GM23248 (cell line): ENCODE data around the gene UBQLN4. TPM values are rescaled to one million over a fixed set of nuclear protein-coding genes. Genes with fewer than 3 reads are reported as not detected.

Experiments
- DNase-seq: peaks from one replicate; pipeline ENCODE4 v3.0.0-alpha.2; 2015
- H2AFZ ChIP-seq: fragments of 200-600 bp; sonication (generic); 2 replicates; pipeline ENCODE4 v1.6.1; 2016; ENCODE audit warnings: antibody characterized with exemption
- H3F3A ChIP-seq: fragments of 200-600 bp; sonication (generic); 2 replicates; pipeline ENCODE4 v1.6.1; 2016; ENCODE audit warnings: mild to moderate bottlenecking, antibody characterized with exemption, mixed run types; ENCODE audit not compliant: insufficient read depth
- H3K27ac ChIP-seq: fragments of 200-600 bp; sonication (generic); 2 replicates; pipeline ENCODE4 v1.5.1; 2016; ENCODE audit warnings: mild to moderate bottlenecking
- H3K27me3 ChIP-seq: fragments of 200-600 bp; sonication (generic); replicated peaks from 2 replicates; pipeline ENCODE4 v1.6.1; 2016; ENCODE audit warnings: mild to moderate bottlenecking; ENCODE audit not compliant: insufficient read depth
- H3K36me3 ChIP-seq: fragments of 200-600 bp; sonication (generic); 2 replicates; pipeline ENCODE4 v1.6.1; 2016; ENCODE audit warnings: low read depth, mild to moderate bottlenecking
- H3K4me1 ChIP-seq: fragments of 200-600 bp; sonication (generic); 2 replicates; pipeline ENCODE4 v1.6.1; 2016; ENCODE audit warnings: mild to moderate bottlenecking; ENCODE audit not compliant: insufficient read depth
- H3K4me2 ChIP-seq: fragments of 200-600 bp; sonication (generic); one replicate; pipeline ENCODE4 v1.6.1; 2016; ENCODE audit warnings: mild to moderate bottlenecking; ENCODE audit not compliant: unreplicated experiment
- H3K4me3 ChIP-seq: fragments of 200-600 bp; sonication (generic); 2 replicates; pipeline ENCODE4 v1.5.1; 2016; ENCODE audit warnings: mild to moderate bottlenecking
- H3K79me2 ChIP-seq: fragments of 200-600 bp; sonication (generic); 2 replicates; pipeline ENCODE4 v1.6.1; 2016; ENCODE audit warnings: mild to moderate bottlenecking; ENCODE audit not compliant: insufficient read depth
- H3K9ac ChIP-seq: fragments of 200-600 bp; sonication (generic); 2 replicates; pipeline ENCODE4 v1.6.1; 2016; ENCODE audit warnings: mild to moderate bottlenecking
- H3K9me2 ChIP-seq: fragments of 200-600 bp; sonication (generic); 2 replicates; pipeline ENCODE4 v1.6.1; 2016; ENCODE audit warnings: mixed run types, mild to moderate bottlenecking, moderate library complexity; ENCODE audit not compliant: insufficient read depth
- H3K9me3 ChIP-seq: fragments of 200-600 bp; sonication (generic); one replicate; pipeline ENCODE4 v1.6.1; 2017; ENCODE audit warnings: low read depth
- H4K20me1 ChIP-seq: fragments of 200-600 bp; sonication (generic); 2 replicates; pipeline ENCODE4 v1.6.0; 2016; ENCODE audit not compliant: insufficient read depth
- EZH2 ChIP-seq: fragments of 200-600 bp; sonication (generic); IDR thresholded peaks from 2 replicates; pipeline ENCODE4 v1.6.1; 2018; ENCODE audit warnings: antibody characterized with exemption, mild to moderate bottlenecking; ENCODE audit not compliant: insufficient read depth, poor library complexity, severe bottlenecking
- EZH2phosphoT487 ChIP-seq: fragments of 200-600 bp; sonication (generic); IDR thresholded peaks from 2 replicates; pipeline ENCODE4 v1.6.1; 2018; ENCODE audit warnings: antibody characterized with exemption, moderate library complexity, mild to moderate bottlenecking, low read depth; ENCODE audit not compliant: insufficient read depth
- WGBS, 2 experiments: methylation state at CpG; one replicate each; pipeline ENCODE4 v1.1.6; 2015 to 2017; ENCODE audit warnings: low lambda C conversion rate in 2 of 2, low coverage in 1 of 2; ENCODE audit errors: missing lambda C conversion rate in 2 of 2; 5-methylcytosine and 5-hydroxymethylcytosine counted together
- in situ Hi-C: fragments of 300-500 bp; cut with MboI; formaldehyde crosslinking; loops from 2 replicates; pipeline ENCODE4 v1.15.0; 2020
- polyA plus RNA-seq: library from polyadenylated mRNA; unstranded; fragments of >200 nt; fragmentation: Nextera tagmentation; extraction: Ambion mirVana; gene quantifications from 2 replicates; pipeline ENCODE4 v1.2.1, GENCODE V29; 2016
- total RNA-seq: library from RNA; depleted of rRNA; stranded (reverse); fragments of >200 nt; shearing (Covaris generic); gene quantifications from 2 replicates; pipeline ENCODE4 v1.2.3, GENCODE V29; 2014; rRNA removed

Gene UBQLN4
- 18.4 and 19.0 TPM in 2 replicates for total RNA-seq
- polyA plus RNA-seq = 9.9 and 10.6 TPM in 2 replicates

GRCh38 chr1:156053768-156054499 lies at the start of gene UBQLN4:
Gene UBQLN4, minus strand, starts transcription at chr1:156053798. Its CDS starts 97 bp downstream, at chr1:156053701.
- DNase-seq = peak; percentile 92
- WGBS, 2 experiments = 1% methylated on average over 13 to 47 of the region's 49 CpGs
- in situ Hi-C loops = no loop called here
- H3K27ac ChIP-seq = peak within 1 kb of the TSS; percentile 83
- peak within 1 kb of the TSS; percentile 94 for H2AFZ ChIP-seq
- H3K9me3 ChIP-seq = no peaks in the 10 kb centered on the region
- H3K4me2 ChIP-seq = peak within 1 kb of the TSS; percentile 95
- H3K9me2 ChIP-seq = no peaks in the 10 kb centered on the region
- H4K20me1 ChIP-seq = no peaks in the 10 kb centered on the region
- peaks cover 8% of the 10 kb centered on the region for H3K4me1 ChIP-seq
- H3K9ac ChIP-seq = peak within 1 kb of the TSS; percentile 83
- no peaks in the 10 kb centered on the region for H3K27me3 ChIP-seq
- H3K79me2 ChIP-seq = peaks cover 27% of the 10 kb centered on the region
- H3K4me3 ChIP-seq = peak within 1 kb of the TSS; percentile 86
- TF ChIP-seq EZH2 = no peak
- no peak for TF ChIP-seq EZH2phosphoT487
- no peaks in the 10 kb centered on the region for H3K36me3 ChIP-seq
- H3F3A ChIP-seq = peaks cover 4% of the 10 kb centered on the region; the same call in 1 of the 2 replicates

DNA sequence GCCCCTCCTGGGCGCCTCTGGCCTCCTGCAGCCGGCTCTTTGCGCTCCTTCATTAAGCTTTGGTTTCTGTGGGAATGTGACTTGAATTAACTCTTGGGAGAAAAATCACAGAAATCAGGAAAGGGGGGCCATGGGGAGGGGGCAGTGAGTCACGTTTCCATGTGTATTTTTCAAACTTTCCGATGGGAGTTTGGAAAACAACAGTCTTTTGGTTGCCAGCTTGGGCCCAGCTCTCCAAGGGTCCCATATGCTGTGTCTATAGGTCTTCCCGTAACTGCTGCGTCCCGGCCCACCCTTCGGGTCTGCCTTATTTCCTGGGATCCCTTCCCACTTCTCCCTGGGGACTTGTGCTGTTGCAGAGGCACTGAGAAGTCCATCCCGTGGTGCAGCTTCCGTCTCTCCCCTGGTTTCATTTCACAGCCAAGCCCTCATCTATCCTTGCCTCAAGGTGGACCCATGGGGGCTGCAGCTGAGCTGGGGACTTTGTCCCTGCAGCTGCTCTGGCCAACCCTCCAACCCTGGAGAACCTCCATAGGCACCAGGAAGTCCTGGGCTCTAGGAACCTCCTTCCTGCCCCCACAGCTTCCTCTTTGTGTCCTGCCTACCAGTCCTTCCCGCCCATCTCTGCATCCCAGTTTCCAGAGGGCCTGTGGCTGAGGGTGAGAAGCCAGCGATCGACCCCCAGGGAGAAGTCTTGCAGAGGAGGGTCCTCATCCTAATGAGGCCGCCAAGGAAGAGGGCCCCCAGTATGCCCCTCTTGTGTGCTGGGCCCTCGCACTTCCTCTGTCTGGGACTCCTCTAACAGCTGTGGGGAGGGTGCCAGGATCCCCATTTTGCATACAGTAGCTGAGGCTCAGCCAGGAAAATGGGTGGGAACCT lies 49.3 kb upstream of the UBQLN4 start:
- Histone ChIP-seq H4K20me1 (no peaks in the 10 kb centered on the region), H3F3A (peaks cover 9% of the 10 kb centered on the region), H3K9me2 (no peaks in the 10 kb centered on the region), H3K79me2 (peaks cover 15% of the 10 kb centered on the region), H3K27me3 (no peaks in the 10 kb centered on the region), H3K9me3 (no peaks in the 10 kb centered on the region), H3K4me2 (peak overlapping the region; percentile 77), H2AFZ (peak overlapping the region; percentile 56), H3K9ac (peak overlapping the region; percentile 97), H3K27ac (peak overlapping the region; percentile 99), H3K36me3 (no peaks in the 10 kb centered on the region), H3K4me1 (peaks cover 49% of the 10 kb centered on the region), H3K4me3 (peak overlapping the region; percentile 45)
- DNase-seq = peak; percentile 81
- in situ Hi-C loops = no loop called here
- TF ChIP-seq EZH2 (no peak), EZH2phosphoT487 (no peak)
- WGBS, 2 experiments = 8 to 10% methylated on average over 16 of the region's 16 CpGs

DNA sequence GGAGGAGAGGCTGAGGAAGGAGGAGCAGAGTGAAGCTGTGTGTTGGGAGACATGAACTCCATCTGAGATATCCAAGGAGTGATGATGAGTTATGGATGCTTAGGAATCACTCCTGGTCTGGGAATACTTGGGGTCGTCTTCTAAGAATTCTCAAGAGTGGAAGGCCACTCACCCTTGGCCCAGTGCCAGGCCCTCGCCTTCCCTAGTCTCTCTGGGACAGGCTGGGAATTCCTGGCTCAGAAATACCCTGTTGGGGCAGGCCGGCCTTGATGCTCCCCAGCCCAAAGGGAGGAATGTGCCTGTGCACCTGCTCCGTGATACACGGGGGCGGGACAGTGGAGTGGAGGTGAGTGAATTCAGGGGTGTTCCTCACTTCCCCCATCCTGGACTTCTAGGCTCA lies 48.3 kb upstream of the UBQLN4 start:
- Histone ChIP-seq H3K36me3 (no peaks in the 10 kb centered on the region), H3K9me2 (no peaks in the 10 kb centered on the region), H3K27ac (peak overlapping the region; percentile 99; the same call in 1 of the 2 replicates), H3K79me2 (peaks cover 19% of the 10 kb centered on the region), H3K4me2 (no peak overlapping the region), H4K20me1 (no peaks in the 10 kb centered on the region), H2AFZ (no peak overlapping the region), H3K4me3 (no peak overlapping the region), H3F3A (peaks cover 9% of the 10 kb centered on the region), H3K27me3 (no peaks in the 10 kb centered on the region), H3K9ac (peak overlapping the region; percentile 97), H3K9me3 (no peaks in the 10 kb centered on the region), H3K4me1 (peaks cover 49% of the 10 kb centered on the region)
- no peak for DNase-seq
- in situ Hi-C loops = no loop called here
- WGBS, 2 experiments = 64 to 70% methylated on average over 6 of the region's 6 CpGs
- no peak for TF ChIP-seq EZH2
- no peak for TF ChIP-seq EZH2phosphoT487

GRCh38 chr1:156100205-156100995 lies 46.8 kb upstream of the UBQLN4 start:
- Histone ChIP-seq H3K79me2 (peaks cover 20% of the 10 kb centered on the region), H3K9me3 (no peaks in the 10 kb centered on the region), H3K4me2 (no peak overlapping the region), H3K4me1 (peaks cover 49% of the 10 kb centered on the region), H2AFZ (no peak overlapping the region), H3K4me3 (no peak overlapping the region), H4K20me1 (no peaks in the 10 kb centered on the region), H3K36me3 (no peaks in the 10 kb centered on the region), H3F3A (peaks cover 10% of the 10 kb centered on the region), H3K27ac (no peak overlapping the region), H3K27me3 (no peaks in the 10 kb centered on the region), H3K9me2 (no peaks in the 10 kb centered on the region), H3K9ac (no peak overlapping the region)
- DNase-seq = no peak
- in situ Hi-C loops = no loop called here
- 83% methylated on average over 4 of the region's 4 CpGs for WGBS, 2 experiments
- TF ChIP-seq EZH2 (no peak), EZH2phosphoT487 (no peak)
